Measurements from ENCODE around the gene RPL29.

The RPL29 gene

GRCh38 chr3:51986010-51986947 is 9.4 kb downstream of the RPL29 start:
- DNase-seq (no peak), ATAC-seq (no peak)
- Mint-ChIP-seq H3K4me3 (no peak overlapping the region), H3K27ac (no peak overlapping the region), H3K4me1 (peaks cover 24% of the 10 kb centered on the region), H3K27me3 (no peaks in the 10 kb centered on the region), H3K9me3 (no peaks in the 10 kb centered on the region), H3K36me3 (ENCODE audit: low read depth) (peaks cover 2% of the 10 kb centered on the region)

GRCh38 chr3:51985063-51985462 is 10.6 kb downstream of the RPL29 start:
- peaks cover 24% of the 10 kb centered on the region for H3K4me1 Mint-ChIP-seq
- H3K27ac Mint-ChIP-seq, result peak overlapping the region; percentile 15
- peak overlapping the region; percentile 92 for H3K4me3 Mint-ChIP-seq

GRCh38 chr3:51984269-51984647 is 11.4 kb downstream of the RPL29 start:
- peak overlapping the region; percentile 92 for H3K4me3 Mint-ChIP-seq
- DNase-seq, result no peak
- H3K4me1 Mint-ChIP-seq, result peaks cover 24% of the 10 kb centered on the region
- no peaks in the 10 kb centered on the region for H3K9me3 Mint-ChIP-seq
- peaks cover 2% of the 10 kb centered on the region for H3K36me3 Mint-ChIP-seq (ENCODE audit: low read depth)
- H3K27ac Mint-ChIP-seq, result peak overlapping the region; percentile 91
- H3K27me3 Mint-ChIP-seq, result no peaks in the 10 kb centered on the region
- no peak for ATAC-seq

More at GRCh38 chr3:51985063-51985462, 10.6 kb downstream of the RPL29 start:
- DNase-seq (no peak), ATAC-seq (no peak)
- H3K9me3 Mint-ChIP-seq, result no peaks in the 10 kb centered on the region
- peaks cover 2% of the 10 kb centered on the region for H3K36me3 Mint-ChIP-seq (ENCODE audit: low read depth)
- H3K27me3 Mint-ChIP-seq, result no peaks in the 10 kb centered on the region

GRCh38 chr3:51983578-51984268 is 12.0 kb downstream of the RPL29 start:
- Mint-ChIP-seq H3K9me3 (no peaks in the 10 kb centered on the region), H3K27ac (peak overlapping the region; percentile 91), H3K4me1 (peaks cover 24% of the 10 kb centered on the region), H3K36me3 (ENCODE audit: low read depth) (no peaks in the 10 kb centered on the region), H3K4me3 (peak overlapping the region; percentile 92), H3K27me3 (no peaks in the 10 kb centered on the region)
- ATAC-seq (no peak), DNase-seq (no peak)

- Mint-ChIP-seq H3K27me3 (no peaks in the 10 kb centered on the region), H3K36me3 (ENCODE audit: low read depth) (no peaks in the 10 kb centered on the region), H3K27ac (peak within 1 kb of the TSS; percentile 91), H3K9me3 (no peaks in the 10 kb centered on the region), H3K4me3 (peak within 1 kb of the TSS; percentile 92), H3K4me1 (peaks cover 24% of the 10 kb centered on the region)
- peak; percentile 85 for DNase-seq
- ATAC-seq, result peak; percentile 93
Measured at GRCh38 chr3:51982838-51983577, 12.7 kb downstream of the RPL29 start, which contains the start of gene ACY1. Gene ACY1, plus strand, starts transcription at chr3:51983535. Its CDS starts 530 bp downstream, at chr3:51984065.

- peak overlapping the region; percentile 91 for H3K27ac Mint-ChIP-seq
- peak overlapping the region; percentile 92 for H3K4me3 Mint-ChIP-seq
- no peaks in the 10 kb centered on the region for H3K27me3 Mint-ChIP-seq
- H3K36me3 Mint-ChIP-seq (ENCODE audit: low read depth), result no peaks in the 10 kb centered on the region
- H3K9me3 Mint-ChIP-seq, result no peaks in the 10 kb centered on the region
- H3K4me1 Mint-ChIP-seq, result peaks cover 27% of the 10 kb centered on the region
- DNase-seq (peak; percentile 56), ATAC-seq (peak; percentile 40)
Measured at GRCh38 chr3:51982352-51982837, 13.3 kb downstream of the RPL29 start.

- Mint-ChIP-seq H3K9me3 (no peaks in the 10 kb centered on the region), H3K36me3 (ENCODE audit: low read depth) (no peaks in the 10 kb centered on the region), H3K4me1 (peaks cover 44% of the 10 kb centered on the region), H3K4me3 (no peak overlapping the region), H3K27me3 (no peaks in the 10 kb centered on the region), H3K27ac (no peak overlapping the region)
- ATAC-seq, result no peak
- no peak for DNase-seq
Measured at GRCh38 chr3:51980253-51980652, 15.4 kb downstream of the RPL29 start.

- no peak for ATAC-seq
- H3K4me1 Mint-ChIP-seq, result peaks cover 44% of the 10 kb centered on the region
Measured at GRCh38 chr3:51978143-51978502, 17.6 kb downstream of the RPL29 start.

GRCh38 chr3:51977446-51978142 is 18.1 kb downstream of the RPL29 start:
- DNase-seq, result no peak
- no peaks in the 10 kb centered on the region for H3K9me3 Mint-ChIP-seq
- ATAC-seq, result no peak
- H3K4me3 Mint-ChIP-seq, result no peak overlapping the region
- H3K36me3 Mint-ChIP-seq (ENCODE audit: low read depth), result peaks cover 3% of the 10 kb centered on the region
- H3K4me1 Mint-ChIP-seq, result peaks cover 41% of the 10 kb centered on the region
- peak overlapping the region; percentile 45 for H3K27ac Mint-ChIP-seq
- no peaks in the 10 kb centered on the region for H3K27me3 Mint-ChIP-seq

More at GRCh38 chr3:51978143-51978502, 17.6 kb downstream of the RPL29 start:
- Mint-ChIP-seq H3K4me3 (no peak overlapping the region), H3K9me3 (no peaks in the 10 kb centered on the region), H3K36me3 (ENCODE audit: low read depth) (peaks cover 3% of the 10 kb centered on the region), H3K27ac (no peak overlapping the region), H3K27me3 (no peaks in the 10 kb centered on the region)
- DNase-seq, result no peak

- Mint-ChIP-seq H3K27ac (peak overlapping the region; percentile 59), H3K4me3 (peak overlapping the region; percentile 80), H3K9me3 (no peaks in the 10 kb centered on the region), H3K36me3 (ENCODE audit: low read depth) (peaks cover 3% of the 10 kb centered on the region), H3K27me3 (no peaks in the 10 kb centered on the region), H3K4me1 (peaks cover 37% of the 10 kb centered on the region)
- no peak for ATAC-seq
- peak; percentile 59 for DNase-seq
Measured at GRCh38 chr3:51975852-51976549, 19.7 kb downstream of the RPL29 start.

- H3K27me3 Mint-ChIP-seq, result no peaks in the 10 kb centered on the region
- peak; percentile 74 for DNase-seq
- H3K27ac Mint-ChIP-seq, result peak within 1 kb of the TSS; percentile 95
- peaks cover 39% of the 10 kb centered on the region for H3K4me1 Mint-ChIP-seq
- H3K36me3 Mint-ChIP-seq (ENCODE audit: low read depth), result peaks cover 3% of the 10 kb centered on the region
- ATAC-seq, result peak; percentile 73
- H3K9me3 Mint-ChIP-seq, result no peaks in the 10 kb centered on the region
- H3K4me3 Mint-ChIP-seq, result peak within 1 kb of the TSS; percentile 80
Measured at GRCh38 chr3:51974963-51975851, 20.5 kb downstream of the RPL29 start, which contains the start of gene ABHD14A. Gene ABHD14A, plus strand, starts transcription at chr3:51975064. Its CDS starts 72 bp downstream, at chr3:51975136.

- H3K27me3 Mint-ChIP-seq, result no peaks in the 10 kb centered on the region
- H3K27ac Mint-ChIP-seq, result peak overlapping the region; percentile 95
- DNase-seq (peak; percentile 32), ATAC-seq (peak; percentile 45)
- peaks cover 39% of the 10 kb centered on the region for H3K4me1 Mint-ChIP-seq
- H3K4me3 Mint-ChIP-seq, result peak overlapping the region; percentile 80
- no peaks in the 10 kb centered on the region for H3K9me3 Mint-ChIP-seq
- H3K36me3 Mint-ChIP-seq (ENCODE audit: low read depth), result peaks cover 3% of the 10 kb centered on the region
Measured at GRCh38 chr3:51974277-51974962, 21.3 kb downstream of the RPL29 start.
